BLaER1 treated with 17β-estradiol and CSF1 and Interleukin-3, amounts not matched to agents 10 nM and 100 nM (cell line): Measurements from ENCODE around the gene MED10.

ENCODE experiments used
- H3K27ac ChIP-seq, 11 experiments: shearing (Covaris generic); formaldehyde crosslinking; 2 replicates each; pipeline ENCODE4 v1.8.1; 2022
- H3K27me3 ChIP-seq, 11 experiments: shearing (Covaris generic); formaldehyde crosslinking; 2 replicates each; pipeline ENCODE4 v1.8.1; 2022
- H3K36me3 ChIP-seq, 11 experiments: shearing (Covaris generic); formaldehyde crosslinking; 2 replicates each; pipeline ENCODE4 v1.8.1; 2022
- H3K4me1 ChIP-seq, 10 experiments: shearing (Covaris generic); formaldehyde crosslinking; 2 replicates each; pipeline ENCODE4 v1.8.1; 2022
- H3K4me2 ChIP-seq, 11 experiments: shearing (Covaris generic); formaldehyde crosslinking; 2 replicates each; pipeline ENCODE4 v1.8.1; 2022
- H3K4me3 ChIP-seq, 10 experiments: shearing (Covaris generic); formaldehyde crosslinking; 2 replicates each; pipeline ENCODE4 v1.8.1; 2022
- H3K9ac ChIP-seq, 11 experiments: shearing (Covaris generic); formaldehyde crosslinking; 2 replicates each; pipeline ENCODE4 v1.8.1; 2022
- H3K9me3 ChIP-seq, 11 experiments: shearing (Covaris generic); formaldehyde crosslinking; replicated peaks in 1 of 11; 2 replicates each; pipeline ENCODE4 v1.8.1; 2022
- H4K20me1 ChIP-seq, 11 experiments: shearing (Covaris generic); formaldehyde crosslinking; 2 replicates each; pipeline ENCODE4 v1.8.1; 2022
- Cebpa-rat ChIP-seq, 11 experiments: shearing (Covaris generic); IDR thresholded peaks; 2 replicates each; pipeline ENCODE4 v1.8.1; 2022

MED10 gene

GRCh38 chr5:6401410-6401809, 23.1 kb upstream of the MED10 start:
- Histone ChIP-seq H3K9ac (no peak overlapping the region), H3K36me3 (no peaks in the 10 kb centered on the region), H3K27ac (no peak overlapping the region), H3K4me1 (no peaks in the 10 kb centered on the region), H3K4me3 (no peak overlapping the region), H4K20me1 (no peaks in the 10 kb centered on the region), H3K27me3 (no peaks in the 10 kb centered on the region), H3K4me2 (no peak overlapping the region), H3K9me3 (no peaks in the 10 kb centered on the region)
- TF ChIP-seq Cebpa-rat (IDR thresholded peaks at IDR 0.05), result no peak

GRCh38 chr5:6399980-6400910, 21.9 kb upstream of the MED10 start:
- no peak overlapping the region for H3K4me3 ChIP-seq
- H3K9me3 ChIP-seq, result no peaks in the 10 kb centered on the region
- no peak for TF ChIP-seq Cebpa-rat (IDR thresholded peaks at IDR 0.05)
- H3K4me2 ChIP-seq, result no peak overlapping the region
- H3K27ac ChIP-seq, result no peak overlapping the region
- no peak overlapping the region for H3K9ac ChIP-seq
- H3K4me1 ChIP-seq, result no peaks in the 10 kb centered on the region
- no peaks in the 10 kb centered on the region for H3K36me3 ChIP-seq
- no peaks in the 10 kb centered on the region for H4K20me1 ChIP-seq
- H3K27me3 ChIP-seq, result no peaks in the 10 kb centered on the region

- no peaks in the 10 kb centered on the region for H3K4me1 ChIP-seq
- no peak overlapping the region for H3K4me2 ChIP-seq
- H3K9ac ChIP-seq, result no peak overlapping the region
- H3K9me3 ChIP-seq, result no peaks in the 10 kb centered on the region
- no peaks in the 10 kb centered on the region; a peak in 1 of 22 replicates for H4K20me1 ChIP-seq
- H3K27me3 ChIP-seq, result no peaks in the 10 kb centered on the region
- H3K36me3 ChIP-seq, result no peaks in the 10 kb centered on the region
- H3K27ac ChIP-seq, result no peak overlapping the region
- TF ChIP-seq Cebpa-rat (IDR thresholded peaks at IDR 0.05), result no peak
- H3K4me3 ChIP-seq, result no peak overlapping the region
Measured at GRCh38 chr5:6398570-6399230, 20.4 kb upstream of the MED10 start.

- Histone ChIP-seq H3K36me3 (no peaks in the 10 kb centered on the region), H3K27me3 (no peaks in the 10 kb centered on the region)
Measured at GRCh38 chr5:6397536-6398269, 19.4 kb upstream of the MED10 start.

GRCh38 chr5:6396836-6397535, 18.6 kb upstream of the MED10 start:
- Histone ChIP-seq H3K27ac (no peak overlapping the region), H3K27me3 (no peaks in the 10 kb centered on the region), H3K9me3 (no peaks in the 10 kb centered on the region), H4K20me1 (no peaks in the 10 kb centered on the region; a peak in 1 of 22 replicates), H3K9ac (no peak overlapping the region), H3K4me1 (no peaks in the 10 kb centered on the region), H3K4me2 (no peak overlapping the region), H3K36me3 (no peaks in the 10 kb centered on the region), H3K4me3 (no peak overlapping the region)
- no peak for TF ChIP-seq Cebpa-rat (IDR thresholded peaks at IDR 0.05)

More at GRCh38 chr5:6397536-6398269, 19.4 kb upstream of the MED10 start:
- no peak for TF ChIP-seq Cebpa-rat (IDR thresholded peaks at IDR 0.05)
- Histone ChIP-seq H3K4me3 (no peak overlapping the region), H4K20me1 (no peaks in the 10 kb centered on the region; a peak in 1 of 22 replicates), H3K9ac (no peak overlapping the region), H3K4me1 (no peaks in the 10 kb centered on the region), H3K27ac (no peak overlapping the region), H3K9me3 (no peaks in the 10 kb centered on the region), H3K4me2 (no peak overlapping the region)

- Histone ChIP-seq H3K9me3 (peaks cover 0 to 4% (median 0%) of the 10 kb centered on the region in 11 experiments; a peak in 3 of 22 replicates), H3K4me2 (no peak overlapping the region), H4K20me1 (no peaks in the 10 kb centered on the region; a peak in 1 of 22 replicates), H3K4me1 (no peaks in the 10 kb centered on the region), H3K9ac (no peak overlapping the region), H3K4me3 (no peak overlapping the region), H3K27me3 (no peaks in the 10 kb centered on the region), H3K27ac (no peak overlapping the region), H3K36me3 (no peaks in the 10 kb centered on the region)
- no peak for TF ChIP-seq Cebpa-rat (IDR thresholded peaks at IDR 0.05)
Measured at GRCh38 chr5:6396043-6396442, 17.7 kb upstream of the MED10 start.

GRCh38 chr5:6395621-6396020, 17.3 kb upstream of the MED10 start:
- Histone ChIP-seq H3K27me3 (no peaks in the 10 kb centered on the region), H3K4me3 (no peak overlapping the region), H3K9ac (no peak overlapping the region), H3K27ac (no peak overlapping the region), H3K4me2 (no peak overlapping the region), H3K9me3 (peaks cover 0 to 8% (median 0%) of the 10 kb centered on the region in 11 experiments; a peak in 3 of 22 replicates), H4K20me1 (no peaks in the 10 kb centered on the region; a peak in 1 of 22 replicates), H3K36me3 (no peaks in the 10 kb centered on the region), H3K4me1 (no peaks in the 10 kb centered on the region)
- TF ChIP-seq Cebpa-rat (IDR thresholded peaks at IDR 0.05), result no peak

- H4K20me1 ChIP-seq, result no peaks in the 10 kb centered on the region; a peak in 1 of 22 replicates
- no peak for TF ChIP-seq Cebpa-rat (IDR thresholded peaks at IDR 0.05)
- peaks cover 0 to 9% (median 0%) of the 10 kb centered on the region in 11 experiments; a peak in 3 of 22 replicates for H3K9me3 ChIP-seq
- H3K4me1 ChIP-seq, result no peaks in the 10 kb centered on the region
- no peaks in the 10 kb centered on the region for H3K36me3 ChIP-seq
- no peaks in the 10 kb centered on the region for H3K27me3 ChIP-seq
- no peak overlapping the region for H3K4me2 ChIP-seq
- H3K4me3 ChIP-seq, result no peak overlapping the region
- no peak overlapping the region for H3K9ac ChIP-seq
- no peak overlapping the region for H3K27ac ChIP-seq
Measured at GRCh38 chr5:6395102-6395445, 16.7 kb upstream of the MED10 start.
